HCT116 (cell line): Measurements from ENCODE around the gene RHNO1. TPM values are rescaled to one million over a fixed set of nuclear protein-coding genes. Genes with fewer than 3 reads are reported as not detected.
A peak's percentile ranks its signal among the peaks of the same experiment; 100 is the strongest.

Source experiments
- ATAC-seq: fragments of 200-7000 bp; cut with Tn5 transposase; 2 replicates; pipeline ENCODE4 v1.9.1; 2020; ENCODE audit warnings: mild to moderate bottlenecking, moderate library complexity
- BruUV-seq: library from RNA; stranded (reverse); fragments of 400-500 nt; replicated peaks from 2 replicates; lab custom pipeline; 2021; lab: Mats Ljungman, UMichigan
- CTCF ChIA-PET: fragments of 300-600 bp; sonication (Branson Sonifier 250); formaldehyde crosslinking; loops from one replicate; lab custom pipeline; 2021; ENCODE audit warnings: antibody characterized with exemption; lab: Charles Lee
- POLR2A ChIA-PET: fragments of 300-600, 350-600 bp; sonication (Branson Sonifier 250); formaldehyde crosslinking; loops from one replicate; lab custom pipeline; 2021; ENCODE audit warnings: antibody characterized with exemption; lab: Charles Lee
- RAD21 ChIA-PET, 2 experiments: fragments of 300-600 bp; sonication (Branson Sonifier 250); formaldehyde crosslinking; loops; one replicate each; lab custom pipeline; 2023; ENCODE audit warnings: low total read pairs in 2 of 2; ENCODE audit not compliant: uncharacterized antibody in 2 of 2, unreplicated experiment in 2 of 2, low non-redundant PET in 1 of 2; lab: Charles Lee
- DNase-seq: peaks from one replicate; pipeline ENCODE4 v3.0.0-alpha.2; 2010; ENCODE audit warnings: low read depth, low spot score
- H2AFZ ChIP-seq: fragments of 200-600 bp; shearing (Covaris generic), sonication (generic); 2 replicates; pipeline ENCODE4 v1.6.1; 2017; ENCODE audit warnings: low read depth, mixed run types, mixed read lengths, antibody characterized with exemption, low read length; ENCODE audit not compliant: poor library complexity, severe bottlenecking
- H3K27ac ChIP-seq: 2 replicates; pipeline ENCODE4 v1.5.1; 2012; ENCODE audit warnings: low read depth, low read length
- H3K27me3 ChIP-seq: fragments of 200-600 bp; sonication (generic); 2 replicates; pipeline ENCODE4 v1.6.1; 2016; ENCODE audit warnings: mixed run types, low read length, mixed read lengths; ENCODE audit not compliant: insufficient read depth
- H3K36me3 ChIP-seq, 2 experiments: fragments of 200-500 bp in 1 of 2; fragments of 200-600 bp in 1 of 2; sonication (Bioruptor generic) in 1 of 2; sonication (generic) in 1 of 2; 2 replicates each; pipeline versions ENCODE4 v1.5.1 to v1.6.1; 2014 to 2016; ENCODE audit warnings: low read length in 2 of 2, inconsistent platforms in 1 of 2, mixed read lengths in 1 of 2, mixed run types in 1 of 2; ENCODE audit not compliant: insufficient read depth in 2 of 2, control insufficient read depth in 1 of 2
- H3K4me1 ChIP-seq, 2 experiments: fragments of 200-600 bp in 1 of 2; sonication (generic) in 1 of 2; 2 replicates each; pipeline versions ENCODE4 v1.5.1 to v1.6.1; 2012 to 2017; ENCODE audit warnings: low read length in 2 of 2, inconsistent platforms in 1 of 2, mild to moderate bottlenecking in 1 of 2, mixed read lengths in 1 of 2, mixed run types in 1 of 2, moderate library complexity in 1 of 2; ENCODE audit not compliant: insufficient read depth in 2 of 2, control insufficient read depth in 1 of 2
- H3K4me2 ChIP-seq: fragments of 200-600 bp; sonication (generic); 2 replicates; pipeline ENCODE4 v1.6.1; 2017; ENCODE audit warnings: mixed run types, low read length, mixed read lengths
- H3K4me3 ChIP-seq, 2 experiments: fragments of 200-600 bp in 1 of 2; sonication (generic) in 1 of 2; replicated peaks in 1 of 2; 2 replicates each; pipeline ENCODE4 v1.5.1; 2011 to 2016; ENCODE audit warnings: low read length in 2 of 2, control low read depth in 1 of 2, low read depth in 1 of 2, mild to moderate bottlenecking in 1 of 2, mixed read lengths in 1 of 2, mixed run types in 1 of 2
- H3K79me2 ChIP-seq: fragments of 200-600 bp; sonication (generic); 2 replicates; pipeline ENCODE4 v1.6.1; 2017; ENCODE audit warnings: mild to moderate bottlenecking, mixed run types, low read length, moderate library complexity, mixed read lengths; ENCODE audit not compliant: insufficient read depth
- H3K9ac ChIP-seq: fragments of 200-600 bp; sonication (generic); 2 replicates; pipeline ENCODE4 v1.6.1; 2016; ENCODE audit warnings: low read length, mixed read lengths
- H3K9me2 ChIP-seq: fragments of 200-600 bp; sonication (generic), shearing (Covaris generic); 2 replicates; pipeline ENCODE4 v1.6.1; 2017; ENCODE audit warnings: mixed run types, mild to moderate bottlenecking, moderate library complexity; ENCODE audit not compliant: insufficient read depth
- H3K9me3 ChIP-seq, 2 experiments: fragments of 200-500 bp in 1 of 2; fragments of 200-600 bp in 1 of 2; sonication (Bioruptor generic) in 1 of 2; sonication (generic) in 1 of 2; 2 replicates each; pipeline ENCODE4 v1.6.1; 2014 to 2017; ENCODE audit warnings: low read length in 2 of 2, mixed read lengths in 2 of 2, inconsistent platforms in 1 of 2, low read depth in 1 of 2, mild to moderate bottlenecking in 1 of 2, mixed run types in 1 of 2, moderate library complexity in 1 of 2; ENCODE audit not compliant: control insufficient read depth in 1 of 2, insufficient read depth in 1 of 2
- H4K20me1 ChIP-seq: fragments of 200-600 bp; sonication (generic), shearing (Covaris generic); 2 replicates; pipeline ENCODE4 v1.6.1; 2017; ENCODE audit warnings: mixed run types, mild to moderate bottlenecking, moderate library complexity; ENCODE audit not compliant: insufficient read depth
- CBX3 ChIP-seq: IDR thresholded peaks from 2 replicates; pipeline ENCODE4 v1.6.1; 2012; ENCODE audit warnings: low read depth
- EZH2phosphoT487 ChIP-seq: fragments of 200-600 bp; IDR thresholded peaks from 2 replicates; pipeline ENCODE4 v1.6.1; 2018; ENCODE audit warnings: antibody characterized with exemption, borderline replicate concordance
- FOSL1 ChIP-seq: IDR thresholded peaks from 2 replicates; pipeline ENCODE4 v1.6.1; 2012; ENCODE audit warnings: low read depth
- REST ChIP-seq: IDR thresholded peaks from 2 replicates; pipeline ENCODE4 v1.6.1; 2012; ENCODE audit warnings: low read depth
- SIN3A ChIP-seq: IDR thresholded peaks from 2 replicates; pipeline ENCODE4 v1.6.1; 2012; ENCODE audit warnings: low read depth
- intact Hi-C: fragments of 100-400 bp; cut with micrococcal nuclease; formaldehyde crosslinking; loops from 2 replicates; pipeline ENCODE4 v1.10.0; 2022
- total RNA-seq: library from RNA; stranded (reverse); gene quantifications from one replicate; pipeline ENCODE4 v1.2.1, GENCODE V29; 2021; ENCODE audit not compliant: unreplicated experiment

RHNO1 gene
- total RNA-seq, 1 experiment from 2014 or later: 29.7 TPM

- TF ChIP-seq REST (no peak), CBX3 (no peak), FOSL1 (no peak), SIN3A (no peak; the same call in 1 of the 2 replicates)
These were observed 13.6 kb downstream of the RHNO1 start, which contains the start of gene TULP3 (continued) for GRCh38 chr12:2890388-2891239.

- CTCF ChIA-PET: interaction anchor here (1.9 kb wide), 1 partner anchor 53 kb away, joined by 5 read pairs; no protein-coding TSS in a partner anchor
- Histone ChIP-seq H2AFZ (peak overlapping the region; percentile 71), H3K79me2 (peaks cover 35% of the 10 kb centered on the region), H3K4me1 (peaks cover 20 to 30% of the 10 kb centered on the region in 2 experiments)
- TF ChIP-seq EZH2phosphoT487: no peak
- 0 out of 2 replicates have a peak, but pooled peaks have one; percentile 33 for TF ChIP-seq SIN3A
- TF ChIP-seq, all 23 proteins: peak for 1
- Histone ChIP-seq H3K9me3 (no peaks in the 10 kb centered on the region), H3K9me2 (no peaks in the 10 kb centered on the region), H3K36me3 (peaks cover 4 to 11% of the 10 kb centered on the region in 2 experiments; a peak in 2 of 4 replicates), H3K9ac (peak overlapping the region; percentile 89), H3K27me3 (no peaks in the 10 kb centered on the region), H4K20me1 (no peaks in the 10 kb centered on the region), H3K4me3 (peak overlapping the region; percentile 90 to 95), H3K4me2 (peak overlapping the region; percentile 95), H3K27ac (peak overlapping the region; percentile 81)
- POLR2A ChIA-PET: no interaction called here
- DNase-seq: no peak
- ATAC-seq: peak; percentile 37
- intact Hi-C loops: no loop called here
- RAD21 ChIA-PET: no interaction called here
- TSS peak; percentile 41 for BruUV-seq
These were observed 14.4 kb downstream of the RHNO1 start for GRCh38 chr12:2891240-2892053.
